Germinal center (tissue), 1 donor: ENCODE measurements around the gene SUGP1.
A peak's percentile ranks its signal among the peaks of the same experiment; 100 is the strongest.

Experiments
- DNase-seq: peaks from one replicate; pipeline ENCODE4 v3.0.0; 2012; ENCODE audit warnings: mixed read lengths, low spot score

Gene SUGP1

DNA sequence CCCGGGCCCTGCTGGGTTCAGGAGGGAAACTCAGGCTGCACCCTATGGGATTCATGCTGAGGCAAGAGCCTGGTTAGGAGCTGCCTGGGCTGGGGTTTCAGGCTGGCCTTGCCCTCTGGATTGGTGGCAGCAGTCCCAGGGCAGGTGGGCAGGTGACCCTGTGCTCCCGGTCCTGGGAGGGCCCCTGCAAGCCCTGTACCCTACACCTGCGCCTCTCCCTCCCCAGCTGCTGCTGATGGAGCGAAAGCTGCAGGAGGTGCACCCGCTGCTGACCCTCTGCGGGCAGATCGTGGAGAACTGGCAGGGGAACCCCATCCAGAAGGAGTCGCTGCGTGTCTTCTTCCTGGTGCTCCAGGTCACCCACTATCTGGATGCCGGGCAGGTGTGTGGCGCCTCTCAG is 20.7 kb upstream of the SUGP1 start:
- no peak for DNase-seq

DNA sequence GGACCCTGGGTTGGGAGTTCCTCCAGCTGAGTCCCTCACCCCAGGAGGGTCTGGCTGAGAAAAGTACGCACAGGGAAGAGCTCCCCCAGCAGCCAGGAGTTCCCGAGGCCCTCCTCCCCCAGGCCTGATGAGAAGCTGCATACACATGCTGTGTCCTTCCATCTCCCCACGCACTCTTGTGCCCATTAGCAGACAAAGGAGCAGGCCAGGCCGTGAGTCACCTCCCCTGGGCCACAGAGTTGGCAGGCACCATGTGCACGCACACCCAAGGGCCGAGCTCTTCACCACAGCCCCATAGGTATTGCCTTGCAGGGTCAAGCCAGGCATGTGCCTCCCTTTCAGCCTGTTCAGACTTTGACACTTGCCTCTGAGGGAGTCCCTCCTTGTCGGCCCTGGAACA is 17.8 kb upstream of the SUGP1 start:
- DNase-seq: no peak

DNA sequence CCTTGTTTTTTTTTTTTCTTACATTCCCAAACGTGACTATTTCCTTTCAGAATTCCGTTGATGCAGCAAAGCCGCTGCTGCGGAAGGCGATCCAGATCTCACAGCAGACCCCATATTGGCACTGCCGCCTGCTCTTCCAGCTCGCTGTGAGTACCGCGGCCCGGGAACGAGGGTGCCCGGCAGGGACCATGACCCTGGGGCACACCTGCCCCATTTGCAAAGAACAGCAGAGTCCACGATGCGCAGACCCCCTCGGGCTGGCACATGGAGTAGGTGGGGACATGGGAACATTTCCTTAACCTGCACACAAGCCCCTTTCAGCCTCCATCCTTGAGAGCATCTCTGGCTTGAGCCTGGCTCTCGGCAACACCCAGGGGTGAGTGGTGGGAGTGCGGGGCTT is 16.8 kb upstream of the SUGP1 start:
- no peak for DNase-seq

DNA sequence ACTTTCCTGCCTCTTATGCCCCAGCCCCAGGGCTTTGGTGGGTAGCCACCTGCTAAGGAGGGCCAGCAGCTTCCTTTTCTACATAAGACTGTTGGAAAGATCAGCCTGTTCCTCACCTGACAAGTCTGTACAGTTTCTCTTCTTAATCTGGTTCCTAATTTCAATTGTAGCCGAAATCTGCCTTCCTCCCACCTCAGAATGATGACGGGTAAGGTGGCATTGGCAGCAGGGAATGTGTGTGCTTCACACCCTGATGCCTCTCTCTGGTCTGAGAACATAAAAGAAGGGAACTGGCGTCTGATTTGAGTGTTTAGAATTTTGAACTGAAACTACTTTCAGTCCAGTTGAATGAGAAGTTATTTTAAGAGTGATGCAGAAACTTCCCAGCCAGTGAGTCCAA is 16.3 kb upstream of the SUGP1 start:
- DNase-seq: no peak

DNA sequence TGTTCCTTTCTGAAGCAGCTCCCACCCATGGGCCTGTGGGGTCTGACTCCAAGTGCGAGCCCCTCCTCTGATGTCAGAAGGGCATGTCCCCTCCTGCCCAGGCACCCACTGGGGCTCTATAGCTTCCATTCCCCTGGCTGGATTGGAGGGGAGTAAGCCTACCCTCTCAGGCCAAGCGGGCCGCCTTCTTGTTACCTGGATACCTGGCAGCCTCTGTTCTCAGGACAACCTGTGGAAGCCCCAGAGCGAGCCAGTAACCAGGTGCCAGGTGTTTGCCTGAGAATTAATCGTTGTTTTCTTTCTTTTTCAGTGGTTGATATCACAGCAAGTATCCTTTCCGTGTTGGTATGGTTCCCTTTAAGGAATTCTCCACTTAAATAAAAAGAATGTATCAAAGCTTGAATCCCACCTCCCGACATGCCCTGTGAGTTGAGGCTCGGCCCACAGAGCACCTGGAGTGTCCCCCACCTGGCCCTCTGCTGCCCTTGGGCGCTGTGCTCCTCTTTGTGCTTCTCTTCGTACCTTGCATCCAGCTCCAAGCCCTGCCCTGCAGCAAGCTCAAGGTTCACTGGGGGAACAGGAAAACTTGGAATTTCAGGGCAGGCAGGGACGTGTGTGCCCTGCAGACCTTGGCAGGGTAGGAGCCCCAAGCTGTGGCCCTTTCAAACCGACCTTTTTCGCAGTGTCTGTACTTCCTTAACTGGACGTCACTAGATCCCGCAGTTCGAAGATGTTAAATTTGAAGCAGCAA is 15.3 kb upstream of the SUGP1 start:
- no peak for DNase-seq

DNA sequence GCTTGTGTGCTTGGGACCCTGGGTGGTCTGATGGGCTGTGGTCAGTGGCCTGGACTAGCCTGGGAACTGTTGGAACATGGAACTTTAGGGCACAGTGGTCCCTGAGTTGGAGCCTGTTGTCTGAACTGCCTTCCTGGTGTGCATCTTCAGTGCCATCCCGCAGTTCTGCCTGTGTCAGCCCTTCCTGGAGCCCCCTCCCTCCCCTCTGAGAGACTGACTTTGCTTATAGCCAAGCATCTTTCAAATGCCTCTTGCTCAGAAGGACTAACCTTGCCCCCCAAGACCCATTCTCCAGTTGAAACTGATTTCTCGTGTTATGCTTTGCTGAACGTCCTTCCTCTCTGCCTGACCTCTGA is 14.7 kb upstream of the SUGP1 start:
- no peak for DNase-seq

DNA sequence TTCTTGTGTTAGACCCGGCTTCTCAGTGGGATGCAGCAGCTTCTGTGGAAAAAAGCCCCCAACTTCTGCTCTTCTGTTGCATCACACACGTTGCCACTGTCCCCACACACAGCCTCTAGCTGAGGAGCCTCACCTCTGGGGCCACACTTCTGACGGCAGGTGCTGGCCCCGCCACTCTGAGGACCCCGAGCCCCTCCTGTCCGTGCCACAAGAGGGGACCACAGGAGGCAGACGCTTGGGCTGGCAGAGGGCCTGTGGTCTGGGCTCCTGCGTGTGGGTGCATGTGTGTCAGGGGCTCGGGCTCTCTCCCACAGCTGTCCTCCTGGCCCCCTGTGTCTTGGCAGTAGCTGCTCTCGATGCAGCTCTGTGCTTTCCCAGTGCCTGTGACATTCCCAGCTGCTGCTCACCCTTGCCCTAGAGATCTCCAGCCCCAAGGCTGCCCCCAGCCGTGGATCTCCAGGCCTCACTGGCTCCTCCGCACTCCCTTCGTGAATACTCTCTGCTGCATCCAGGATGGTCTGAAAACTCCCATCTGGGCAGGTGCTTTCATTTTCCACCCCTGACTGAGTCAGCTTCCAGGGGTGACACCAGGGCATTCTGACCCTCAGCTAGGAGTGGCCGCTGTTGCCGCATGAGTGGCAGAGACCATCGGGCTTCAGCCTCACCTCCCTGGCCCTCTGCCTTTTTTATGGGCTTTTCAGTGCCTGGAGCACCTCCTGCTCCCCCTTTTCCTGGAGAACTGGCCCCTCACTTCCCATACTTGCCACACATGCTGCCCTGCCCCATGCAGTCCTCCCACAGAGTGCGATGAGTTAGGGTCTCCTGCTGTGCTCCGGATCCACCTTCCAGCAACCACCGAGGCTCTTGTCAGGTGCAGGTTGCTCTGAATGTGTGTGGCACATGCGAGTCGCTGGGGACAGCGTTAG is 14.0 kb upstream of the SUGP1 start:
- no peak for DNase-seq

DNA sequence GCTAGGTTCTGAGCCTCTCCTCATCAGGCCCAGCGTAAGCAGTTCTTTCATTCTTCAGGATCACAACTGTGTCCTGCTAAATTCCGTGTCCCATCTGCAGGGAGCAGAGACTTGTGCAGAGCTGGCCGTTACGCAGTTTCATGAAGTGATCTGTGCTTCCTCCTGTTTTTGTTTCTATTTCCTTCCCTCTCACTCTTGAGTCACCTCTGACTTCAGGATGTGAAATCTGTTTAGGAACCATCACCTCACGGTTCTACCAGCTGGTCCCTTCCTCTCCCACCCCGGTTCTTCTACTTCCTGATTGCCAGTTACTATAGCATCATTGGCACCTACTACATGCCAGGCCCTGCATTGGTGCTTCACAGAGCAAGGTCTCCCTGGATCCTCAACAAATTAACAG is 8.8 kb upstream of the SUGP1 start:
- no peak for DNase-seq

DNA sequence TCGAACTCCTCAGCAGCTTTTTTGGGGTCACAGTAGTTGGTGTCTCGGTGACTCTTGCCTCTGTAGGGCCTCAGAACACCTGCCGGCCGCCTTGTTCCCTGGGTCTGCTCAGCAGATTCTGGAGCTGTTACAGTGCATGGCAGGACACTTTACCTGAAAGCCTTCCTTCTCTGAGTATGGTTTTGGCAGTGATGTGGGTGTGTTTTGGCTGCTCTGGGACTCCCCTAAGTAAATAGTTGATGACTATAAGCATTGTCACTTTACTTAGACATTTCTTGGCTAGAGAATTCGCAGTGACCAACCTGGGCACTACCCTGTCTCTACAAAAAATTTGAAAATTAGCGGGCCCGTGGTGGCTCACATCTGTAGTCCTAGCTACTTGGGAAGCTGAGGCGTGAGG is 7.4 kb upstream of the SUGP1 start:
- no peak for DNase-seq

DNA sequence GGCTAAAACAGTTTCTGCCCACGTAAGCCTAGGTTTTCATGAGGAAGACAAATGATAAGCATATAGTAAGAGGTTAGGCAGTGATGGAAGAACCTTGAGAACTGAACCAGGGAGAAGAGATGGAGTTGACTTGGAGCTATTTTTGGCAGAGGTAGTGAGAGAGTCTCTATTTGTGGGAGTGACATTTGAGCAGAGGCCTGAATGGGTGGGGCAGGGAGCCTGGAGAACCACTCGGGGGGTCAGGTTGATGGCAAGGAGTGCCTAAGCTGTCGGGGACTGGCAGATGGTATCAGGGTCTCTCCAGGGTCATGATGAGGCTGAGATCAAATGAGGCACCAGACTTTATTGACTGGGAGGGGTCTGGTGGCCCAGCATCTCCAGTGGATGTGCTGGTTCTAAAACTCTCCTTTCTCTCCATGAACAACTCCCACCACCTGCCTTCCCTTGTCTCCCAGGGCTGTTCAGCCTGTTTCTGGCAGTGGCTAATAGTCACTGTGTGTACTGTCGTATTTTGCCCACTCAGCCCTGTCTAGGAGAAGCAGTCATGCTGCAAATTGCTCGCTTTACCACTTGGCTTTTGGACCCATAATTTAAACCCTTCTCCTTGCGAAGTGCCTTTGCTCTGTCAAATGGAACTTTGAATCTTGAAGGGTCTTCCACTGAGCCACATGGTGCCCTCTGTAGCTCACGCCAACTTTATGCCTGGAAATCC is 3.9 kb upstream of the SUGP1 start:
- DNase-seq: no peak

DNA sequence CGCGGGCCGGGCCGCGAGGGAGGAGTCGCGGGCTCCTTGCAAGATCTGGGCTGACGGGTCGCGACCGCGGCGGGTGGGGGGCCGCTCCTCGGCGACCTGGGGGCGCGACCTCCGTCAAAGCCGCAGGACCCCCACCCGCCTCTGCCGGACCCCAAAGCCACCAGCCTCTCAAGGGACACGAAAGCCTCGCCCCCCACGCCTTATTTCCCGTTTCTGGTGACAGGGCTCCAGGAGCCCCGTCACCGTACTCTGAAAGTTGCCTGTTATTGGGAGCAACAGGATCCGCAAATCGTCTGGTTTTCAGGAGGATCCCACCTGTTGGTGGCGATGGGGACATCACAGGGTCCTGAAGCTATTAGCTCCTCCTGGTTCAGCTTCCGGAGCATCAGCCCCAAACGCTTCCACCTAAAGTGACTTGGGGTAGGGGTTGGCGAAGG is 850 bp upstream of the SUGP1 start:
- no peak for DNase-seq

DNA sequence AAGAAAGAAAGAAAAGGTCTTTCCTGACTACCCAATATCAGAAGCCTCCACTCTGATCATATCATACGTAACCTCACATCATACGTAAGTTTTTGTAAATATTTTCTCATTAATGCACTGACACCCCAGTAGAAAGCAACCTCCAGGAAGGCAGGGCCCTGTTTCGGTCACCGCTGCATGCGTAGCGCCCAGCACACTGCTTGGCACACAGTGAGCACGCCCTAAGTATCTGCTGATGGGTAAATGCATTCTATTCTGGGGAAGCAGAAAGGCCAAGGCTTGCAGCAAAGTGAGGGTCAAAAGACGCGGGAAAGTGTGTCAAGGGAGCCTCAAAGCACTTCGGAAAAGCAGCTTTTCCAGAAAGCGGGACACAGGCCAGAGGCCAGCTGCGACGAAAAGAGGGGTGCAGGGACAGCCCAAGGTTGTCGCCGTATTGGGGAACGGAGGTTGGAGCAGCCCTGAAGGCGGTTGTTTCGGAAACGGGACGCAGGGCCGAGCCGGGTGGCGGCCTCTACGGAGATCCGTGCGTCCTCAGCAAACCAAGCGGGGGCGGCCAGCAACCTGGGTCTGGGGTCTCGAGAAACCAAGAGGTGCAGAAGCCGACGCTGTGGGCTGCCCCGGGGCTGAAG is 463 bp downstream of the SUGP1 start:
- DNase-seq: no peak

DNA sequence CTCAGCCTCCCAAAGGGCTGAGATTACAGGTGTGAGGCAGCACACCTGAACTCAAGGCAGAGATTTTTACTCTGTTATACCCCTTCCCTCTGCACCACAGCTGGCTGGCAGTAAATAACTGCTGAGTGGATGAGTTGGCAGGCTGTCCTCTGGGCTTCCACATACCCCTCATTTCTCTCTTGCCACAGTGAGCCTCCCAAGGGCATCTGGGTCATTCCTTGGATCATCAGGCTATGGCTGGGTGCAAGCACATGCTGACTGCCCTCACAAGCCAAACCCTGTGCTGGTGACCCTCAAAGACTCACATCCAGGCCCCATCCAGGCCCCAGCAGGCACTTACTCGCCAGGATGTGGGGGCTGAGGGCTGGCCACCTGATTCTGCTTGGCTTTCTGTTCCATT is 4.2 kb downstream of the SUGP1 start:
- DNase-seq: no peak

DNA sequence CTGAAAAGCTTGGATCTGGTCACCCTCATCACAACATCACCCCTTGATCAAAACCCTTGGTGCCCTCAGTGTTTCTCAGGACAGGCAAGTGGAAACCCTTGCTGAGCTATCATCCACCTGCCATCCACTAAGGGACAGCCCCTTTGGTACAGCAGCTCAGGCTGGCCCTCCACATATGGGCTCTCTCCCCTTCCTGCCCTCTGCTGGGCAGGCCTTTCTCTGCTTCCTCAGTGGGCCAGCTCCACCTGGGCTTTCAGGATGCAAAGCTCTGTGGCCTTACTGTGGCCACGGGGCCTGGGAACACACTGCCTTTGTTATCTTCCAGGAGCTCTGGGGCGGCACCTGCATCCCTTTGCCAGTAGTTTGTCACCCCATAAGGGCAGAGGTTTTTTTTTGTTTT is 4.9 kb downstream of the SUGP1 start:
- no peak for DNase-seq

DNA sequence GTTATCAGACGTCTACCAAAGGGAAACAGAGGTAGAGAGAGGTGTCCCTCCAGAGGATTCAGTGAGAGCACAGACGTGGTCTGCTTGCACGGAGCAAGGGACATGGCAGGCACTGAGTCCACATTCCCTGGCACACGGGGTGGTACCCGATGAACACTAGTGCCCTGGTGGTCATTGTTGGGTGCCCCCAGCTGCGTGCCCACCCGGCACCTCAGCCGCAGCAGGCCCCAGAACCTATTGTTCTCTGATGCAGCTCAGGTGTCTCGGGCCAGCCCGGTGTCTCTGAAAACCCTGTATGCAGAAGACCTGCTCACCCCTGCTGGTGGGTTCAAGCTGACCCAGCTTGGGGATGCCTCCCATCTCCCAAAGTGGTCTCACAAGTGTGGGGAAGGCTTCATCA is 11.9 kb downstream of the SUGP1 start:
- no peak for DNase-seq

DNA sequence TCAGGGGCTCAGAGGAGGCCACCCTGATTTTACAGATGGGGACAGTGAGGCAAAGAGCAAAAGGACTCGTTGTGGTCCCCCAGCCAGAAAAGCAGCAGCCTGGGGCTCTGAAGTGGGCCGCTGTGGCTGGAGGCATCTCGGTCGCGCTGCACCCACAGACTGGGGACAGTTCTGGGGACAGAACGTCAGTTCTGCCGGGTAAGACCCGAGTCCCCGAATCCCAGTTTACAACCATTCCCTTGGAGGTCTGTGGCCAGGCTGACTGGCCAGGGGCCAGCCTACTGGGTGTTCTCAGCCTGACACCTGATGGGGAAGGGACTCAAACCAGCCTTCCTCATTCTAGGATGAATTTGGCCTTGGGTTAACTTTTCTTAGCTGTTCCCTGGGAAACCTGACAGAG is 14.1 kb downstream of the SUGP1 start:
- DNase-seq: no peak

DNA sequence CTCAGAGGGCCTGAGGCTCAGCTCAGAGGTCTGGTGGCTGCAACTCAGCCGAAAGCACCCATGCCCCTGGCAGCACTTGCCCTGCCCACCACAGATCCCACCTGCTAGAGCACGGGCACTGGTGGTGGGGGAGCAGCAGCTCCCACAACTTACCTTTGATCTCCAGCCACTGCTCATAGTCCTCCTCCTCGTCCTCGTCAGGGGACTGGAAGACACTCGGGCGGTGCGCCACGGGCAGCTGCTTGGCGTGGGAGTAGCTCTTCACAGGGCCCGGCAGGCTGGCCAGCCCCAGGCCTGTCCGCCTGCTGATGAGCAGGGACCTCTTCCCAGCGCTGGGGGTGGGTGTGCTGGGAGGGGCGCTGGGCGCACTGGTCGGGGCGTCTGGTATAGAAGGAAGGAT is 14.6 kb downstream of the SUGP1 start:
- DNase-seq: no peak

DNA sequence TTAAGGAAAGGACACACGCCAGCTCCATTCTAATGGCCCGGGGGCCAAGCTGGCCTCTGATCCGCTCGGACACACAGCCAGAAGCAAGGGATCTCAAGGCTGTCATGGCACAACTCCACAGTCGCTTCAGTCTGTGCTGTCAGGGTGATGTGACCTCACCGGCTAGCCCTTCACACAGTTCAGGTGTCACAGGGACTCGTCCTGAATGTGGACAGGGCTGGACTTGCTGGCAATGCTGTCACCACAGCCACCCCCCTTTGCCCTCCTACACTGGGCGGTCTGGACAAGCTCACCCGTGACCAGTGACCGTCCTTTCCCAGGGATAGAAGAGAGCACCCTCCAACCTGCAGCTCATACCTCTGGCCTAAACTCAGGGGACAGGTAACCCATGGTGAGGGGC is 15.2 kb downstream of the SUGP1 start:
- DNase-seq: no peak

DNA sequence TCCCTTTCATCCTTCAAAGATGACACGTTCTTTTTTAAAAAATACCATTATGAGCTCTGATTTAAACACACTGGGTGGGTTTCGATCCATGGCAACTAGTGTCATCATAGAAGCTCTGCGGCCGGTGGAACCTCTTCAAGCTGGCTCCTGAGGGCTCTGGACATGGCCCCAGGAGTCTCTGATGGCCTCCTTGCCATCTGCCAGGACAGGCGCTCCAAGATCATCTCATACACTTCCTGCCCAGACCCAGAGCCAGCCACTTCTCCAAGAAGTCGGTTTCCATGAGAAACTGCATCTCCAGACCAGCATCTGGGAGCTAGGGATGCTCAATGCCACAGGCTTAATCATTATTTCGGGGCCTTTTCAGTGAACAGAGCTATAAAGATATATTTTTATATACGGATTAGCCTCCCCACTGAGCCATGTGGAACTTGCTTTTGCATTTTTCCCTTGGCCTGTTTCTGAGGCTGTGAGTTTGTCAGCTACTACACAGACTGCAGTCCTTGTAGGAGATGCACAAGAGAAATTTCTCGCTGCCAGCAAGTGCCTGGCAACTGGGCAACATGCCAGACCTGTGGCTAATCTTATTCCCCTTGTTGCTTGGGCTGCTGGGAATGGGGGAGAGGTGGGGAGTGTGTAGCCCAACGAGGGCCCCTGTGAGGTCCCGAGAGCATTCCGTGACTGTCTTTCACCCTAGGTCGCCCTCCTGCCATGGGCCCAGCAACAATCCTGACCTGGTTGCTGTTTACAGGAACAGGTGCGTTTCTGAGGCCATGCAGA is 15.9 kb downstream of the SUGP1 start:
- DNase-seq: no peak

DNA sequence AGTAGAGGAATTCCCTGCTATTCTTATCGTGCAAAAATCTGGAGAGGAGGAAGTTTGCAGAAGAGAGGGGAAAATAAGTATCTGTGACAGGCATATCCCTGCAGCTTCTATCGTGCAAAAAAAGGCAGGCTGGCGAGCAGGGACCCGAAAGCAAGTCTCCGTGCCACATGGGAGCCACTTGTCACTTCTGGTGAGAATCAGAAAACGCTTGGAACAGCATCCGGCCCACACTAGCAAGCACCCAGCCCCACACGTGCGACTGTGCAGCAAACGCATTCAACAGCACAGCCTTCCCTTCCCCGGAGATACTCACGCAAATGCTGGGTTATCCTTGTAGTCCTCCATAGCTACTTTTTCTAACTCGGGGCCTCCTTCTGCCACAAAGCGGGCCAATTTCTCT is 16.9 kb downstream of the SUGP1 start:
- DNase-seq: no peak

DNA sequence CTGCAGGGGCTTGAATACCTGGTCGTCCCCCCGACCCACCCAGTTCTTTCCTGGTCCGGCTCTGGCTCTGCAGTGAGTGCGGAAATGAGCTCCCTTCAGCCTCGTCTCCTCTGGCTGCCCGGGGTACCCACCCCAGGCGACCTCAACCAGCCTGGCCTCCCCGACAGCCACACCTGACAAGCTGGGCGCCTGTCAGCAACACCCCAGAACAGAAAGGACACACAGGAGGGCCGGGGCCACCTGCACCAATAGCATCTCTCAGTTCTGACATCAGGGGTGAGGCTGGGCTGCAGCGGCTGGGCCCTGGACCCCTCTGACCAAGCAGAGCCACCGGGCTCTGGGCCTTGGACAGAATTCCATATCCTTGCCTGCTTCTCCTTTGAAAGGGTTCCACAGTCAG is 19.7 kb downstream of the SUGP1 start:
- DNase-seq: no peak

DNA sequence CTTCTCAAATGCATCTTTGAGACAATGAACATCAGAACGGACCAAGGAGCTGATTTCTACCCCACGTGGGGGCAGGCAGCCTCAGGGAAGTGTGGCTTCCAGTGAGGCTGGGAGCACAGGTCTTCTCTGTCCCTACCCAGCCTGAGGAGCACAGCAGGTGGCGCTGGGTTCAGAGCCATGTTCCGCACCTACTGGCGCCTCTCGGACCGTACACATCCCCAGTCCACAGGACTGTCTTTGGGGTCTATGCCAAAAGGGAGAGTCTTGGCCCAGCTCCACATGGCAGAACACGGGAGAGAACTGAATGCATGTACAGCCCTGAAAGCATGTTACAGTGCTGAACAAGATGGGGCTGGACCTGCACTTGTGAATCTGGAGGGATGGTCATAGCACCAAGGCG is 22.6 kb downstream of the SUGP1 start:
- peak; percentile 1 for DNase-seq
